Bone marrow (tissue), 2 donors: ENCODE results near the gene UTP4.
"Not testable (repeated sequence)": the region's sequence is repeated elsewhere in the genome, so short reads cannot be mapped to it uniquely, and the experiment has no call there.

Source experiments
- DNase-seq, 2 donors: peaks; one replicate each; lab custom pipeline; 2025; lab: John Stamatoyannopoulos, UW

Gene UTP4

GRCh38 chr16:69131167-69131838 is 1.1 kb upstream of the UTP4 start:
- DNase-seq: peak in 1 of 2 donors; percentile 11

GRCh38 chr16:69131839-69132423 is 518 bp upstream of the UTP4 start:
- DNase-seq: peak; percentile 31 to 83

GRCh38 chr16:69133373-69133954 is 1.0 kb downstream of the UTP4 start:
- no peak for DNase-seq

- DNase-seq: no peak
Observed at GRCh38 chr16:69138608-69139007, 6.2 kb downstream of the UTP4 start.

GRCh38 chr16:69139464-69139863 is 7.0 kb downstream of the UTP4 start:
- DNase-seq: not testable (repeated sequence)

GRCh38 chr16:69141014-69141413 is 8.6 kb downstream of the UTP4 start:
- DNase-seq: no peak

- no peak for DNase-seq
Observed at GRCh38 chr16:69141936-69142335, 9.5 kb downstream of the UTP4 start.

- no peak for DNase-seq
Observed at GRCh38 chr16:69143116-69143515, 10.7 kb downstream of the UTP4 start.

- DNase-seq: no peak
Observed at GRCh38 chr16:69145658-69146057, 13.2 kb downstream of the UTP4 start.

- DNase-seq: not testable (repeated sequence)
Observed at GRCh38 chr16:69149621-69150020, 17.2 kb downstream of the UTP4 start.

- DNase-seq: peak in 1 of 2 donors; percentile 72
Observed at GRCh38 chr16:69150146-69150865, 17.9 kb downstream of the UTP4 start.

GRCh38 chr16:69157196-69157595 is 24.7 kb downstream of the UTP4 start:
- DNase-seq: no peak

GRCh38 chr16:69160192-69160591 is 27.7 kb downstream of the UTP4 start:
- no peak for DNase-seq

GRCh38 chr16:69165584-69165983 is 33.1 kb downstream of the UTP4 start:
- DNase-seq: no peak

- no peak for DNase-seq
Observed at GRCh38 chr16:69166221-69166833, 33.9 kb downstream of the UTP4 start.

- no peak for DNase-seq
Observed at GRCh38 chr16:69166946-69167930, 34.8 kb downstream of the UTP4 start.

GRCh38 chr16:69169051-69169450 is 36.6 kb downstream of the UTP4 start:
- DNase-seq: no peak

GRCh38 chr16:69169607-69170352 is 37.3 kb downstream of the UTP4 start:
- no peak for DNase-seq

- no peak for DNase-seq
Observed at GRCh38 chr16:69171325-69172084, 39.1 kb downstream of the UTP4 start.
